ENCODE measurements around the gene CD69.
"Not testable (repeated sequence)": the region's sequence is repeated elsewhere in the genome, so short reads cannot be mapped to it uniquely, and the experiment has no call there.

CD69 gene

DNA sequence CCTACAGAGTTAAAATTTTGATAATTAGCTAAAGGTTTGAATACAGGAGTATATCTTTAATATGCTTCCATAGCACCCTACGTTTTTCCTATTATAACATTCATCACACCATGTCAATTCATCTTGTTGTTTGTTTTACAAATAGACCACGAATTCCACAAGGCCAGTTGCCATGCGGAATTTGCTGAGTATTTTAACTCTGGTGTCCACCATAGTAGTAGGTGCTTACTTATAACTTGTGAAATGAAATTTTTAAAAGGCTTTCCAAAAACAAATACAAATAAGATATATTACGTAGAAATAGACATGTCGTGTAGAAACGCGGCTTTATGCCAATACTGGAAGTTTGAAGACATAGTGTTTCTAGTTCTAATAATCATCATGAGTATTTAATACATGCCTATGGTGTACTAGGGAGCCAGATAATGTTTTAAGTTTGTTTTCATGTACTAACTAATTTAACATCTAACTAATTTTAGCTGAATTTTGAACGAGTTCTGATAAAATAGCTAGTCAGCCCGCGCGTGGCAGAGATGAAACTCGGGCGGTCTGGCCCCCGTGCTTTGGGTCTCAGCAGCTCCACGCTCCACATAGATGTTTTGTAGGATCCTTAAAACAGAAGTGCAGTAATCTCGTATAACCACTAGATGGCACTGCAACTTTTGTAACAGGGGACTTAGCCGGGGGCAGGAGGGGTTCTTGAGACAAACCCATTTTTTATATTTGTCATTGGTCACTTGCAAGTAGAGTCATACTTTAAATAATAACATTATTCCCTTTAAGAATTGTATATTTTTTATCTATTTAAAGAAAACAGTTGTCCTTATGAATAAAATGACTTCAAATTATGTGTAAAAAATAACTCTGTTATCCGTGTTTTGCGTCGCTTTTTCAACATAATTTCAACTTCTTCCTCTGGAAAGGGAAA lies 10.2 kb downstream of the CD69 start:
- peak; percentile 85 for DNase-seq (ENCODE audit: low spot score)

DNA sequence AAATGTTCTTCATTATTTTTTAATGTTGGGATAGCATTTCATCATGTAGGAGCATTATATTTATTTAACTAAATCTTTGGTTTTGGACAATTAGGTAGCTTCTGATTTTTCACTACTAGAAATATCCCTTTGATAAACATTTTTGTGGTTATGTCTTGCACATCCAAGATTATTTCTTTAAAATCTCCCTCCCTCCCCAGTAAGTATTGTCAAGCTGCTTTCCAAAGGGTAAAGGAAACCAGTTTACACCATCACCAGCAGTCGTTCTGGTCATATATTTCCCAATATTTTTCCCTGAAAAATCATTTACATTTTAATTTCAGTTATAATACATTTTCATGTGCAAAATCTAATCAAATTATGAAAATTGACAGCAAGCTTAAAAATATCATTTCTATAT lies 11.1 kb downstream of the CD69 start:
- no peak for DNase-seq (ENCODE audit: low spot score)

DNA sequence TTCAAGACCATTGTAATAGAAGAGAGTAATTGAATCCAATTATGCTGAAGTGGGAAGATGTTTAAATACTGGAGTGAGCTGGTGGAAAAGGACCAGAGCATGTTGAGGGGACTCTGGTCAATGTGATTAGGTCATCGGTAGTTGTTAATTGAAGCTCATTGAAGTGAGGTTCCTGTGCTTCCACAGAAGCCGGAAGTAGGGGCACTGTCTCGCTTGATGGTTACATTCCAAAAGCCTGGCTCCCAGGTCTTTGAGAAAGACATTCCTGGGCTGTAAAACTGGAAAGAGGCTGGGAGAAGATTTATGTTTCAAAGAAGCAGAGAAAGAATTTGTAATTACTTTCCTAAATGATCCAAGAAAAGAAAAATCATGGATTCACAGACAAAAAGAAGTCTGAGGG lies 15.5 kb downstream of the CD69 start:
- no peak for DNase-seq (ENCODE audit: low spot score)

DNA sequence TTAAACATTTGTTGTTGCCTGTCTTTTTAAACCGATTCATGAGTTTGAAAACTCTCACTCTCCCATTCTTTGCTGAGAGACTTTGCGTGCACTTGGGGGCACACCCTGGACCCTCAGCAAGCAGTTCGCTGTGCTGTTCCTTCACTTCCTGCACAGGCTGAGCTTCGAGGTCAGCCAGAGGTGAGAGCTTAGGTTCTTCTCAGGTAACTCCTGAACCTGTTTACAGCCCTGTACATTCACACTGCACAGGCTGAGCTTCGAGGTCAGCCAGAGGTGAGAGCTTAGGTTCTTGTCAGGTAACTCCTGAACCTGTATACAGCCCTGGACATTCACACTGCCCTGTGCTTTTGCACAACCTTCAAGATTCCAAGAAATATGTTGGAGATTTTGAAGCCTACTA lies 18.0 kb downstream of the CD69 start:
- no peak for DNase-seq (ENCODE audit: low spot score)

DNA sequence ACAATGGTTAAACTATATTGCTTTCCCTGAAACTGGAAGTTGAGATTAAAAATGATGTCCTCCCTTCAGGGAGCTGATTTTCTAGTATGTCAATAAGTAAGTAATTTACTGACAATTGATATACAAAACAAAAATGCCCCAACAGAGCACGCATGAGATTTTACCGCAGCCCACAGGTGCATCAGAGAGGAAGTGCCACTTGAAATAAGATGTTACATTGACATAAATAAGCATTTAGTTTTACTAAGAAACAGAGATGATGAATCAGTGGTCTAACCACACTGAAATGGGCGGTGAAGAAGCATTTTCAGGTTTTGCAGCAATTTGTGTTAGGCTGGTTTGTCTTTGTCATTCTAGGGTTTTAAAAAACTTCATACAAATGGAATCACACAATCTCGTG lies 19.0 kb downstream of the CD69 start:
- no peak for DNase-seq (ENCODE audit: low spot score)

DNA sequence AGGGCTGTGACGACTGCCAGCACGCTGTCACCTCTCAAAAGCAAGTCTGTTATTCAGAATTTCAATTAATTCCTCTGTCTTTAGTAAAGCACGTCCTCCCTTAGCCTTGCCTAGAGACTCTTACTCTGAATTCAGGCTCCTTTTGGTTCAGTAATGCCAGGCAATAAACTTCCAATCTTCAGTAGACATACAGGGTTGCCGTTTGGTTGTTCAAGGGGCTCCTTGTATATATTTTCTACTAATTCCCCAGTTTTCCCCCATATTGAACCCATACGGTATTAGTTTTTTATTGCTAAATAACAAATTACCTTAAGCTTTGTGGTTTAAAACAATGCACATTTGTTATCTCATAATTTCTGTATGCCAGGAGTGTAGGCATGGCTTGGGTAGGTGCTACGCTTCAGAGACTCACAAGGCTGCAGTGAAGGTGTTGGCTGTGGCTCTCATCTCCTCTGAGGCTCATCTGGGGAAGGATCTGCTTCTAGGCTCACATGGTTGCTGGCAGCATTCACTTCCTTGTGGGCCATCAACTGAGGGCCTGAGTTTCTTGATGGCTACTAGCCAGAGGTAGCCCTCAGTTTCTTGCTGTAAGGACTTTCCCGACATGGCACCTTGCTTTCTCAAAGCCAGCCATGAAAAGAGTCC lies 20.5 kb downstream of the CD69 start:
- DNase-seq (ENCODE audit: low spot score), result no peak

DNA sequence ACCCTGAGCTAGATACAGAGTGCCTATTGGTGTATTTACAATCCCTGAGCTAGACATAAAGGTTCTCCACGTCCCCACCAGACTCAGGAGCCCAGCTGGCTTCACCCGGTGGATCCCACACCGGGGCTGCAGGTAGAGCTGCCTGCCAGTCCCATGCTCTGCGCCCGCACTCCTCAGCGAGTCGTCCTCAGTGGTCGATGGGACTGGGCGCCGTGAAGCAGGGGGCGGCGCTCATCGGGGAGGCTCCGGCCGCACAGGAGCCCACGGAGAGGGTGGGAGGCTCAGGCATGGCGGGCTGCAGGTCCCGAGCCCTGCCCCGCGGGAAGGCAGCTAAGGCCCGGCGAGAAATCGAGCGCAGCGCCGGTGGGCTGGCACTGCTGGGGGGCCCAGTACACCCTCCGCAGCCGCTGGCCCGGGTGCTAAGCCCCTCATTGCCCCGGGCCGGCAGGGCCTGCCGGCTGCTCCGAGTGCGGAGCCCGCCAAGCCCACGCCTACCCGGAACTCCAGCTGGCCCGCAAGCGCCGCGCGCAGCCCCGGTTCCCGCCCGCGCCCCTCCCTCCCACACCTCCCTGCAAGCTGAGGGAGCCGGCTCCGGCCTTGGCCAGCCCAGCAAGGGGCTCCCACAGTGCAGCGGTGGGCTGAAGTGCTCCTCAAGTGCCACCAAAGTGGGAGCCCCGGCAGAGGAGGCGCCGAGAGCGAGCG lies 21.1 kb downstream of the CD69 start:
- not testable (repeated sequence) for DNase-seq (ENCODE audit: low spot score)

DNA sequence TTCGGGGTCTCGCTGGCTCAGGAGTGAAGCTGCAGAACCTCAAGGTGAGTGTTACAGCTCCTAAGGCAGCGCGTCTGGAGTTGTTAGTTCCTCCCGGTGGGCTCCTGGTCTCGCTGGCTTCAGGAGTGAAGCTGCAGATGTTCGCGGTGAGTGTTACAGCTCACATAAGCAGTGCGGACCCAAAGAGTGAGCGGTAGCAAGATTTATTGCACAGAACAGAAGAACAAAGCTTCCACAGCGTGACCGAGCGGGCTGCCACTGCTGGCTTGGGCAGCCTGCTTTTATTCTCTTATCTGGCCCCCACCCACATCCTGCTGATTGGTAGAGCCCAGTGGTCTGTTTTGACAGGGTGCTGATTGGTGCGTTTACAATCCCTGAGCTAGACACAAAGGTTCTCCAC lies 21.8 kb downstream of the CD69 start:
- not testable (repeated sequence) for DNase-seq (ENCODE audit: low spot score)

DNA sequence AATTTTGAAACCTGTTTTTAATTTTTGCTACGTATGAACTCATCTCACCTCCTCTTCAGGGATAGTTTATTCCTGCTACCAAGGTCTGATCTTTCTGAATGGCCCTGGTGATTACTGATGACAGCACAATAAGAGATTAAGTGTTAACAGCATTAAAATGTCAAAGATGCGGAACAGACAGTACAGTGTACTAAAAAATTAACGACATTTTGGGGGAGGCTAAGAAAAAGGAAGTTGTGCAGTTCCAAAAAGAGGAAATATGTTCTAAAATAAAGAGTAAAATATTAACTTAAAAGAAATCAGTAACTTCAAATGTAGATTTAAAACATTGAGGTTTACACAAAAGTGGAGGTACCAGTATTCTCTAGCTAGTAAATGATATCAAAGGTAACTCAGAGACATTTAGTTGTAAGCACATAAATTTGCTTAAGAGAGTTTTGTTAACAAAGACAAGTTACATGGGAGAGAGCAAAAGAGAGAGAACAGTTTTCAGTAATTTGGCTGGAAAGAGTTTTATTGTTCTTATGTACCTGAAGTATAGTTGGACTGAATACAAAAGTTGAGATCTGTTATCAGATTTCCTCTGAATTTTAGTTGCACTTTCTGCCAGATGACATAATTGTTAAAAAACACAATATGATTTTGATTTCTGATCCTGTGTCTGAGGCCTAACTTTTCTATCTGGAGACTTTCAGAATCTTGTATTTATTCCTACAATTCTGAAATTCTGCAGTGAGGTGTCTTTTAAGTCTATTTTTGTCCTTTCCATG lies 23.6 kb downstream of the CD69 start:
- DNase-seq (ENCODE audit: low spot score), result no peak

DNA sequence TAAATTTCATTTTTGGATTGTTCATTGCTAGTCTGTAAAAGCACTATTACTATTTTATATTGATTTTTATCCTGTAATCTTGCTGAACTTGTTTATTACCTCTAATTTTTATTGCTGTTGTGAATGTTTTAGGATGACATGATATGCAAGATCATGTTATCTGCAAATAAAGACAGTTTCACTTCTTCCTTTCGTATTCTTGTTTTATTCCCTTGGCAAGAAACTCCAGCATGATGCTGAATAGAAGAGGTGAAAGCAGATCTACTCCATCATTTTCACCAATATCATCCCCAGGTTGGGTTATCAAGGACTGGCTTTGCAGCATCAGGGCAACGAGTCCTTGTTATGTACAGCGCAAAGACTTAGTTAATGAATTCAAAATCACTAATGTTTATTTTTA lies 25.1 kb downstream of the CD69 start:
- DNase-seq (ENCODE audit: low spot score), result no peak

DNA sequence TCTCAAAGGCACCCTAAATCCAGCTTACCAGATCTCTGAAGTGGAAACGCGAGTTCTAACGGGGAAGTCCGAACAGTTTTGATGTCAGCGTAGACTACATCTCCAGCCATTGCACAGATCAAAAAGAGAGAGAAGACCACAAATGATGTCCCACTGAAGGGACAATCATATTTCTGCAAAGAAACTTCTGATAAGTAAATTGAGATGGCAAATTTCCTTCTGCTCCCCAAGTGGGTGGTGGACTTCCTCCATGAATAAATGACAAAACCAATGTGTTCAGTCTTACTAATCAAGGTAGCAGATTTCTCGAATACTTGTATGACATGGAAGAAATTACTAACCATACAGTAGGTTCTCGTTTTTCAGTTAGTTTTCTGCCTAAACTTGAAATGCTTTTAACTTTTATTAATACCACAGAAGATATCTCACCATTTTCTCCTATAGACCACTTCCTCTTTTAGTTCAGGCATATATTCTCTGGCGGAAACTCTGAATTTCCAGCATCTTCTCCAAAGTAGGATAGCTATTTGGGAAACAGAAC lies 27.7 kb downstream of the CD69 start, which contains the start of gene CLECL1:
Gene CLECL1, minus strand, starts transcription at position 177 of the 541 bp plus-strand sequence.
- no peak for DNase-seq (ENCODE audit: low spot score)

DNA sequence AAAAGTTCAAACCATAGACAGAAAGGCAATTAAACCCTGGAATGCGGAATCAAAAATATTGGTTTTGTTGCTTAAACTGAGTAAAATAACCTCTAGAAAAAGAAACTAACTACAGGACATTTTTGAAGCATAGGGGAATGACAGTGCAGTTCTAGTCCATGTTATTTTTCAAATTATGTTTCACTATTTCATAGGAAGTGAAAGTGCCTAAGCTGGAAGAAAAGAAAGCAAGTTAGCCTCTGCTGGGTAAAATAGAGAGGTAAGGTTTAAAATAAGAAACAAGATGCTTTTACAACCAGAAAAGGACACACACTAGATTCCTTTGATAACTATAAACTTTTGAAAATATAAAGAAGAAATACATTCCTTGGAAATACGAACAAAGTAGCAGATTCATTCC lies 28.9 kb downstream of the CD69 start:
- no peak for DNase-seq (ENCODE audit: low spot score)

DNA sequence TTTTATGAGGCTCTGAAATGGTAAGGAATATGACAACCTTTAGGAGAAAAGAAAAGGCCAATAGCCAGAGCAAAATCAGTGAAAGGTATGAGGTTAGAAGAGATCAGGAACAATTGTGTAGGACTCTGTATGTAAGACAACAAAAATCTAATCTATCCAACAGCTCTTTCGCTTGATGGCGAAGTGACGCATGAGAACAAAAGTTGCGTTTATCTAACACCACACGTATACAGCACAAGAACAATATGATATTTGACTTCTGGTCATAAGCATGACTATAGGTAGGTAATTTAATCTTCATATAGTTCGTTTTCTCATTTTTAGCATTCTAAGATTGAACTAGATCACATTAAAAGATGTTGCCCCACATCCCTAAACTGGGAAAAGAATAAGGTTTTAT lies 29.3 kb downstream of the CD69 start:
- DNase-seq (ENCODE audit: low spot score), result no peak

DNA sequence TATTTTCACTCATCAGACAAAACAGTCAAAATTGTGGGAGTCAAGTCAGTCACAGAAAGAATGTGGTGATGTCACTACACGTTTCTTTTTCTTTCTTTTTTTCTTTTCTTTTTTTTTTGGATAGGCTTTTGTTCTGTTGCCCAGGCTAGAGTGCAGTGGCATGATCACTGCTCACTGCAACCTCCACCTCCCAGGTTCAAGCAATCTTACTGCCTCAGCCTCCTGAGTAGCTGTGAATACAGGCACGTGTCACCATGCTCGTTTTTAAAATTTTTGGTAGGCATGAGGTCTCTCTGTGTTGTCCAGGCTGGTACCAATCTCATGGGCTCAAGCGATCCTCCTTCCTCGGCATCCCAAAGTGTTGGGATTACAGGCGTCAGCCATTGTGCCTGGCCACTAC lies 30.1 kb downstream of the CD69 start:
- DNase-seq (ENCODE audit: low spot score), result no peak

DNA sequence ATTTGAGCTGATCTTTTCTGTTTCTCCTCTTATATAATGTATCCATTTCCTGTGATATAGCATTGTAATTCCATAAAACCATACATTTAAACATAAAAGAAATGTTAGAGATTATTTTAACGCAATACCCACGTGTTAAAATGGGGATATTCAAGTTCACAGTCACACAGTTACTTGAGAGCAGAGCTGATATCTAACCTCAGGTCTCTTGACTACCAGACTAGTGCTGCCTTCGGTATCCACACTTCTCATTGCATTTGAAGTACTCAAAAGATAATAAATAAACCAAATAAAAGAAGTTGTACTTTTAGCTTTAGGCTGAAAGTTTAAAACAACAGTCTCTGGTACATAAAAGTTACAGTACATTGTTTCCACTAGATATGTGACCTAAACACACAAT lies 30.7 kb downstream of the CD69 start:
- DNase-seq (ENCODE audit: low spot score), result no peak

DNA sequence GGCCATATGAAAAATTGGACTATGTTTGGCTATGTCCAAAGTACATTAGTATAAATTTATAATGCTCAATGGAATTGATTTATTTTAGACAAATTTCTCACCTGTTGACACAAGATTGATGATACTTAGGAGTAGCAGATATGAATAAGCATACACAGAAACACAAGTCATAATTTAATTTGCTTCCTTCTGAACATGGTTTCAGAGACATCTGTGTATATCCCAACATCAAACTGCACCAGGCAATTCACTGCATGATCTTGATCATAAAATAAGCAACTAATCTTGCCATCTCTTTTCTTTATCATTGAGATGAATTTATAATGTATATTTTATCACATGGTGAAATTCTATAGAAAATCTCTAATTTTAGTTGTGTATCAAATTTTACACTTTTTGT lies 31.6 kb downstream of the CD69 start:
- no peak for DNase-seq (ENCODE audit: low spot score)

DNA sequence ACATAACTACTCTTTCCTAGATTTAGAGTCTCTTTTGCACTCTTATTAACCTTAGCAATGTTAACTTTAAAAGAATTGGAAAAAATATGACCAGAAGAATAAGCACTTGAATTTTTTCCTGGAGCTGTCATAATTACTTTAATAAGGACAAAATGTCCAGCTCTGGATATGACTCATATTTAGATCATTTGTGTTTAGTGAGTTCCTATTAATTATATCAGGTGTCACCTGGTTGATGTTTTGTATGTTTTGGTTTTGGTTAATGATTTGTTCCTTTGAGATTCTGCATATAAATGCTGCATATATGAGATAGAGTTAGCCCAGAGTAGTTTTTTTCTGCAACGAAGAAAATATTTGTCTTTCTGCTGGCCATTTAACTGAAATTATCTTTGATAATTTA lies 32.9 kb downstream of the CD69 start:
- no peak for DNase-seq (ENCODE audit: low spot score)

DNA sequence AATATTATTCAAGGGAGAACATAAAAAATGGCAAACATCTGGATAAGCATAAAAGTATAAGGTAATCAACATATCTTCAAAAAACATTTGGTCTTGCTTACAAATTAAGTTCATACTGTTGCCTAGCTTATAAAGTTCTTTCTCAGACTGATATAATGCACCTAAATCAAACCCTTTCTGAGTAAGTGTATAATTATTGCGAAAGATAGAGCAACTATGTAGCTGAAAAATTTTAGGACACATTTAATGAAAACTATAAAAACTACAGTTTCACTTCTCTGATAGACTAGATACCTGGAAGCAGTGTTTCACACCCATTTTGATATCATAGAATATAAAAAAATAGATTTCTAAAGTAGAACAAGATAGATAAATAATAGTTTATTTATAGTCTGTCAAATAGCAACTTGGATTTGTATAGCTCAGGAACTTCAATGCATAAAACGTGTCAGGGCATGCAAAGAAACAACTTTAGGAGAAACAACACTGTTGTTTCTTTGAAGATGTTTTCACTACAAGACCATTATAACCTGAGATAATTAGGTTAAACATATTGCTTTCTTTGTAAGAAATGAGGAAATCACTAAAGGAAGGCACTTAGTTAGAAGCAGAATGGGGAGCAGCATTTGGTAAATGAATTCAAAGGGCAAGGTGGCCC lies 35.4 kb downstream of the CD69 start:
- no peak for DNase-seq (ENCODE audit: low spot score)

DNA sequence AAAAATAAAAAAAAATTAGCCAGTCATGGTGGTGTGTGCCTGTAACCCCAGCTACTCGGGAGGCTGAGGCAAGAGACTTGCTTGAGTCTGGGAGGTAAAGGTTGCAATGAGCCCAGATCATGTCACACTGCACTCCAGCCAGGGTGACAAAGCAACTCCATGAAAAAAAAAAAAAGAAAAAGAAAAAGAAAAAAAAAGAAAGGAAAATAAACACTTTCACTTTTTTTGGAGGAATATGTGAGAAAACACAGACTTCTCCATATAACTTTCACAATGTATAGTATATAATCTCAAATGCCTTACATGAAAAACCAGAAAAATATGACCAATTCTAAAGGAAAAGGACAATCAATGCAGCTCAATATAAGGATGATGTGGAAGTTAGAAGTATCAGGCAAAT lies 36.7 kb downstream of the CD69 start:
- DNase-seq (ENCODE audit: low spot score), result no peak

DNA sequence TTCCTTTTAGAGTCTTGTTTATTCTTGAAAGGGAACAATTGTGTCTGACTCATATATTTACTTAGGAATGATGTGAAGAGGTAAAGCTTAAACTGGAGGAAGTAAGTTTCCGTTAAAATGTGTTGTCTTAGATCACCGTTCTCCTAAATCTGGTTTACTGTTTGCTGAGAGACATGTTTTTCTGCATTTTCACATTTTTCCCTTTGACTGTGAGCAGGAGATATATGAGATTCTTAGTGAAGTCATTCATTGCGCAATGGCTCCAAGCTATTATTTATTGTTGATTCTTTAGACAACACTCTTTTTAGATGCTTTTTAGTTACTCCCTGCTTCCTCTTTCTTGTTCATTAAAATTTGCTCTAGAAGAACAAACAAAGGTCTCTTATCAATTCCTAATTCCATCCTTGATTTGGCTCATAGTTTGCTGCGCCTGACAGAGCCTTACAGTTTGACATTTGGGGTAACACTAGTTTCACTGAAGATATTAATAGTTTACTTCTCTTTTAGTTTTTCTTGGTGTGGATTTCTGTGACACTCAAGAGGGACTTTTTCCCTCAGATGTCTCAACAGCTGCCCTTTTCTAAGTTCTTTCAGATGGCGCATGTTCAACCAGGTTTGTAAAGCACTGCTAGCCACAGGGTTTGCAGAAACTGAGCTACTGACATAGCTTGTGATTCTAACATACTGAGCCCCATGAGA lies 39.2 kb downstream of the CD69 start:
- DNase-seq (ENCODE audit: low spot score), result peak; percentile 20

DNA sequence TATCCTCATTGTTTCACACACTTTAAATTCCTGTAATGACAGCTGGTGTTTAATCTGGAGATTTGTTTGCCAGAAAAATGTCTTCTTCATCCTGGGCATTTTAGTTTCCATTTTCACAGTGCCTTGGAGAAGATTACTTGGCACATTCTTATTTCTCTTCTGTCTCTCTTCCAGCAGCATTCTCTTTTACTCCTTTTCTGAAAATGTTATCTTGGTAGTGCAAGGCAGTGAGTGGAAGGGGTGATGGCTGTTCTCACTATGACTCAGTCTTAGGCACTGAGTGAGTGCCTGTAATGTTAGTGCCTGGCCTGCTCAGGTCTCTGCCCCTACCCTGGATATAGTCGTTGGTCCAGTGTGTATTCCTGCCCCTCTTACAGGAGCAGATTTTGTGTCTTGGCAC lies 40.9 kb downstream of the CD69 start:
- DNase-seq (ENCODE audit: low spot score), result no peak

Measured in SW480 (cell line).